CD4-positive, alpha-beta memory T cell (primary cell): ENCODE measurements around the gene MAGI1. TPM values are rescaled to one million over a fixed set of nuclear protein-coding genes. Genes with fewer than 3 reads are reported as not detected.

Source experiments
- CTCF ChIA-PET: fragments of 350-600 bp; sonication (Branson Sonifier 250); formaldehyde crosslinking; loops from one replicate; lab custom pipeline; 2021; ENCODE audit warnings: inconsistent platforms; ENCODE audit not compliant: partially characterized antibody; lab: Charles Lee
- POLR2A ChIA-PET: fragments of 350-600 bp; sonication (Branson Sonifier 250); formaldehyde crosslinking; loops from one replicate; lab custom pipeline; 2021; ENCODE audit not compliant: partially characterized antibody; lab: Charles Lee
- DNase-seq, 5 donors: peaks; one replicate each; pipeline versions ENCODE4 v3.0.0 to v3.0.0-alpha.2; 2020 to 2022; ENCODE audit warnings: mixed read lengths in 1 of 5
- H3K27ac ChIP-seq: one replicate; pipeline ENCODE4 v1.7.0; 2013; ENCODE audit warnings: low read depth, low read length
- H3K27me3 ChIP-seq: 2 replicates; pipeline ENCODE4 v1.7.0; 2013; ENCODE audit warnings: mild to moderate bottlenecking, low read length, moderate library complexity; ENCODE audit not compliant: insufficient read depth
- H3K36me3 ChIP-seq: 2 replicates; pipeline ENCODE4 v1.7.0; 2013; ENCODE audit warnings: mild to moderate bottlenecking, low read length, moderate library complexity; ENCODE audit not compliant: insufficient read depth
- H3K4me1 ChIP-seq: 2 replicates; pipeline ENCODE4 v1.7.0; 2013; ENCODE audit warnings: mild to moderate bottlenecking, low read length, moderate library complexity; ENCODE audit not compliant: insufficient read depth
- H3K4me3 ChIP-seq, 2 donors: one replicate each; pipeline ENCODE4 v1.7.0; 2013; ENCODE audit warnings: low read length in 2 of 2, mild to moderate bottlenecking in 1 of 2
- H3K9me3 ChIP-seq, 2 donors: one replicate each; pipeline ENCODE4 v1.7.0; 2013; ENCODE audit warnings: low read length in 2 of 2, control low read depth in 1 of 2; ENCODE audit not compliant: control insufficient read depth in 1 of 2
- H3K27ac Mint-ChIP-seq, 7 donors: one replicate each; pipeline ENCODE4 v1.8.0; 2020 to 2021; ENCODE audit warnings: mixed read lengths in 7 of 7, mild to moderate bottlenecking in 6 of 7, inconsistent platforms in 3 of 7, moderate library complexity in 3 of 7
- H3K27me3 Mint-ChIP-seq, 2 donors: one replicate each; pipeline ENCODE4 v1.8.0; 2020 to 2021; ENCODE audit warnings: mixed read lengths in 2 of 2
- H3K36me3 Mint-ChIP-seq, 2 donors: one replicate each; pipeline ENCODE4 v1.8.0; 2020 to 2021; ENCODE audit warnings: mixed read lengths in 2 of 2, inconsistent platforms in 1 of 2, mild to moderate bottlenecking in 1 of 2
- H3K4me1 Mint-ChIP-seq, 4 donors: one replicate each; pipeline ENCODE4 v1.8.0; 2020 to 2021; ENCODE audit warnings: mixed read lengths in 4 of 4, mild to moderate bottlenecking in 1 of 4
- H3K4me3 Mint-ChIP-seq, 8 donors: one replicate each; pipeline ENCODE4 v1.8.0; 2020 to 2021; ENCODE audit warnings: mixed read lengths in 8 of 8, mild to moderate bottlenecking in 7 of 8, moderate library complexity in 6 of 8, inconsistent platforms in 3 of 8
- H3K9me3 Mint-ChIP-seq, 8 donors: one replicate each; pipeline ENCODE4 v1.8.0; 2020 to 2021; ENCODE audit warnings: mixed read lengths in 8 of 8, mild to moderate bottlenecking in 5 of 8, inconsistent platforms in 3 of 8, moderate library complexity in 1 of 8
- intact Hi-C: fragments of 100-400 bp; cut with micrococcal nuclease; formaldehyde crosslinking; loops from one replicate; pipeline ENCODE4 v1.15.1; 2023
- polyA plus RNA-seq, 2 donors: library from polyadenylated mRNA; unstranded; fragments of 300-500 nt; fragmentation: Illumina TruSeq; gene quantifications; one replicate each; pipeline ENCODE4 v1.2.3, GENCODE V29; 2021
- total RNA-seq, 2 experiments: library from RNA; stranded (reverse); gene quantifications; one replicate each; pipeline ENCODE4 v1.2.3, GENCODE V29; 2021

Gene MAGI1
- total and polyA plus RNA-seq, 4 experiments from 2014 or later, result 0.20 TPM; not detected in 3

GRCh38 chr3:65772758-65773157 is 266.0 kb downstream of the MAGI1 start:
- intact Hi-C loops, result no loop called here
- Histone ChIP-seq H3K27ac (no peak overlapping the region), H3K9me3 (no peaks in the 10 kb centered on the region), H3K36me3 (no peaks in the 10 kb centered on the region), H3K4me3 (no peak overlapping the region), H3K4me1 (no peaks in the 10 kb centered on the region), H3K27me3 (no peaks in the 10 kb centered on the region)
- Mint-ChIP-seq H3K4me1 (peaks cover 0 to 4% (median 0%) of the 10 kb centered on the region in 4 donors), H3K27ac (no peak overlapping the region), H3K4me3 (no peak overlapping the region), H3K36me3 (no peaks in the 10 kb centered on the region), H3K9me3 (peaks cover 0 to 6% (median 0%) of the 10 kb centered on the region in 8 donors), H3K27me3 (no peaks in the 10 kb centered on the region)
- no peak for DNase-seq
- POLR2A ChIA-PET, result no interaction called here
- CTCF ChIA-PET, result no interaction called here

DNA sequence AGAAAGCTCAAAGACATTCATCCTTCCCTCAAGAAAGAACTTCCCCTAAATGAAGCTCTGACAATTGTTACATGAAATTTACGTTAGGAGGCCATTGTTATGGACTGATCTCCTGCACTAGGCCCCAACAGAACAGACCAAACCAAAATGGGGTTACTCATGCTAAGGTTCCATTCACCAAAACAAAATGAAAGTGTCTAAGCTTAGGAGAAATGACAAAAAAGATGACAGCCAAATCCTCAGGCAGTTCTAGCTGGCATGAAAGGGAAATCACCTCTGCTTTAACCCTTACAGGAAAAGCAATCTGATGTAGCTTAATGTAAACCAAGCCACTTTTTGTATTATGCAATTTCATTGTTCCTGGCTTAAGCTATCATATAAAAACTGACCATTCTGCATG is 271.2 kb downstream of the MAGI1 start:
- H3K27me3 Mint-ChIP-seq, result no peaks in the 10 kb centered on the region
- H3K4me3 Mint-ChIP-seq, result no peak overlapping the region
- H3K27me3 ChIP-seq, result no peaks in the 10 kb centered on the region
- H3K27ac Mint-ChIP-seq, result no peak overlapping the region
- no peak overlapping the region for H3K4me3 ChIP-seq
- H3K9me3 Mint-ChIP-seq, result peaks cover 0 to 5% (median 0%) of the 10 kb centered on the region in 8 donors
- no peaks in the 10 kb centered on the region for H3K36me3 Mint-ChIP-seq
- no peak for DNase-seq
- no peak overlapping the region for H3K27ac ChIP-seq
- ChIA-PET CTCF (no interaction called here), POLR2A (no interaction called here)
- intact Hi-C loops, result no loop called here
- H3K4me1 Mint-ChIP-seq, result peaks cover 0 to 4% (median 0%) of the 10 kb centered on the region in 4 donors
- H3K36me3 ChIP-seq, result no peaks in the 10 kb centered on the region
- H3K4me1 ChIP-seq, result no peaks in the 10 kb centered on the region
- H3K9me3 ChIP-seq, result no peaks in the 10 kb centered on the region

- intact Hi-C loops, result no loop called here
- no peaks in the 10 kb centered on the region for H3K36me3 Mint-ChIP-seq
- Histone ChIP-seq H3K4me1 (no peaks in the 10 kb centered on the region), H3K36me3 (no peaks in the 10 kb centered on the region), H3K27me3 (no peaks in the 10 kb centered on the region), H3K4me3 (no peak overlapping the region), H3K9me3 (no peaks in the 10 kb centered on the region), H3K27ac (no peak overlapping the region)
- H3K9me3 Mint-ChIP-seq, result peaks cover 0 to 3% (median 0%) of the 10 kb centered on the region in 8 donors
- H3K27ac Mint-ChIP-seq, result no peak overlapping the region
- H3K4me1 Mint-ChIP-seq, result no peaks in the 10 kb centered on the region
- no peaks in the 10 kb centered on the region for H3K27me3 Mint-ChIP-seq
- ChIA-PET CTCF (no interaction called here), POLR2A (no interaction called here)
- no peak for DNase-seq
- H3K4me3 Mint-ChIP-seq, result no peak overlapping the region
These were observed 276.5 kb downstream of the MAGI1 start for GRCh38 chr3:65762235-65762580.

GRCh38 chr3:65761446-65762234 is 277.1 kb downstream of the MAGI1 start:
- H3K4me1 Mint-ChIP-seq, result no peaks in the 10 kb centered on the region
- CTCF ChIA-PET, result no interaction called here
- Histone ChIP-seq H3K4me3 (no peak overlapping the region), H3K36me3 (no peaks in the 10 kb centered on the region), H3K9me3 (no peaks in the 10 kb centered on the region), H3K4me1 (no peaks in the 10 kb centered on the region), H3K27me3 (no peaks in the 10 kb centered on the region), H3K27ac (no peak overlapping the region)
- peaks cover 0 to 3% (median 0%) of the 10 kb centered on the region in 8 donors for H3K9me3 Mint-ChIP-seq
- POLR2A ChIA-PET, result no interaction called here
- H3K4me3 Mint-ChIP-seq, result no peak overlapping the region
- intact Hi-C loops, result no loop called here
- no peaks in the 10 kb centered on the region for H3K36me3 Mint-ChIP-seq
- H3K27ac Mint-ChIP-seq, result no peak overlapping the region
- no peaks in the 10 kb centered on the region for H3K27me3 Mint-ChIP-seq
- no peak for DNase-seq

DNA sequence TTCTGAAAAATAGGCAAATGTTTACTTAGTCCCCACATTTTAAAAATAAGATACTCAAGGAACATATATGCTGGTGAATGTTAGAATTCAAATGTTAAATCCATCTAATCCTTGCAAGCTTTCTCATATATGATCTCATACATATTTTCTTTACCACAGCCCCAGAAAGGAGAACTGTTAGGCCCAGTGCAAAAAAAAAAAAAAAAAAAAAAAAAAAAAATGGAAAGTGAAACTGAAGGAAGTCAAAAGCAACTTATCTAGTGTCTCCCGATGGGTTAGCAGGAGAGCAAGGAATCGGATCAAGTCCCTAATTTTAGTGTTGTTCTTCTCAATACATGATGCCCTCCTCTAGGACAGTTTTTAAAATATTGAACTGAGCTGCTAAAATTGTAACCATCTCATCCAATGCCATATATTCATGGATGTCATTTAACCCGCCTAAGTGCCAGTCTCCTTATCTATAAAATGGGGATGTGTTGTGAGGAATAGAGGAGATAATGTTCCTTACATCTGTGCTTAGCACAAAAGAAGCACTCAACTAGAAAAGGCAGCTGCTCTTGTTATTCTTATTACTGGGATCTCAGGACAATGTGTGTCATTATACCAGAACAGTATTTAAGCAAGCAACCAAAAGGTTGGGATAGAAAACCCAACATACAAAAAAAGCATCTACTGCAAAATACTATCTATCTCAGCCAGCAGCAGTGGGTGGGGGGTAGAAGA is 279.7 kb downstream of the MAGI1 start:
- no peaks in the 10 kb centered on the region for H3K9me3 ChIP-seq
- no peak overlapping the region for H3K27ac ChIP-seq
- ChIA-PET POLR2A (no interaction called here), CTCF (no interaction called here)
- H3K27me3 ChIP-seq, result no peaks in the 10 kb centered on the region
- Mint-ChIP-seq H3K27me3 (peaks cover 0 to 2% of the 10 kb centered on the region in 2 donors), H3K36me3 (no peaks in the 10 kb centered on the region), H3K9me3 (peaks cover 0 to 2% (median 0%) of the 10 kb centered on the region in 8 donors), H3K4me3 (peak overlapping the region in 1 of 8 donors; percentile 58), H3K27ac (no peak overlapping the region), H3K4me1 (no peaks in the 10 kb centered on the region)
- DNase-seq, result no peak
- intact Hi-C loops, result no loop called here
- H3K4me1 ChIP-seq, result no peaks in the 10 kb centered on the region
- H3K4me3 ChIP-seq, result no peak overlapping the region
- no peaks in the 10 kb centered on the region for H3K36me3 ChIP-seq

- no peak for DNase-seq
- no peaks in the 10 kb centered on the region for H3K9me3 ChIP-seq
- CTCF ChIA-PET, result no interaction called here
- peaks cover 0 to 2% of the 10 kb centered on the region in 2 donors for H3K27me3 Mint-ChIP-seq
- no peaks in the 10 kb centered on the region for H3K4me1 Mint-ChIP-seq
- H3K4me1 ChIP-seq, result no peaks in the 10 kb centered on the region
- no peak overlapping the region for H3K4me3 Mint-ChIP-seq
- no peaks in the 10 kb centered on the region for H3K36me3 ChIP-seq
- H3K4me3 ChIP-seq, result no peak overlapping the region
- H3K27ac Mint-ChIP-seq, result no peak overlapping the region
- no peaks in the 10 kb centered on the region for H3K36me3 Mint-ChIP-seq
- H3K27me3 ChIP-seq, result no peaks in the 10 kb centered on the region
- intact Hi-C loops, result no loop called here
- no peak overlapping the region for H3K27ac ChIP-seq
- POLR2A ChIA-PET, result no interaction called here
- peaks cover 0 to 2% (median 0%) of the 10 kb centered on the region in 8 donors for H3K9me3 Mint-ChIP-seq
These were observed 280.3 kb downstream of the MAGI1 start for GRCh38 chr3:65758438-65758837.

GRCh38 chr3:65752636-65753035 is 286.1 kb downstream of the MAGI1 start:
- intact Hi-C loops, result no loop called here
- POLR2A ChIA-PET, result no interaction called here
- no peak overlapping the region for H3K4me3 Mint-ChIP-seq

More at GRCh38 chr3:65752636-65753035, 286.1 kb downstream of the MAGI1 start:
- CTCF ChIA-PET, result interaction anchor here (0.8 kb wide), 1 partner anchor 24 kb away, joined by 3 read pairs; no protein-coding TSS in a partner anchor
- Mint-ChIP-seq H3K4me1 (no peaks in the 10 kb centered on the region), H3K27ac (no peak overlapping the region), H3K9me3 (no peaks in the 10 kb centered on the region), H3K27me3 (peaks cover 0 to 2% of the 10 kb centered on the region in 2 donors), H3K36me3 (no peaks in the 10 kb centered on the region)
- Histone ChIP-seq H3K4me1 (no peaks in the 10 kb centered on the region), H3K36me3 (no peaks in the 10 kb centered on the region), H3K27me3 (no peaks in the 10 kb centered on the region), H3K27ac (no peak overlapping the region), H3K9me3 (no peaks in the 10 kb centered on the region), H3K4me3 (no peak overlapping the region)
- DNase-seq, result no peak
